ENCODE data around the gene C5orf22.

GRCh38 chr5:31495336-31495735, 36.8 kb upstream of the C5orf22 start:
- no peak for TF ChIP-seq EZH2phosphoT487 (IDR thresholded peaks at IDR 0.05; ENCODE audit: borderline replicate concordance, low read depth, low read length)
- TF ChIP-seq CTCF (conservative IDR thresholded peaks at IDR 0.05; ENCODE audit: low read length) = no peak

All from OCI-LY7 (cell line).